ENCODE data around the gene CREG2. TPM values are rescaled to one million over a fixed set of nuclear protein-coding genes. Genes with fewer than 3 reads are reported as not detected.

CREG2 gene
- polyA plus RNA-seq, 2 donors = 0.44 TPM; not detected in 1

- H3K4me3 ChIP-seq (ENCODE audit: low read depth in 1 of 2, low read length in 2 of 2) = no peak overlapping the region
- H3K27me3 ChIP-seq (ENCODE audit: control insufficient read depth in 1 of 2, insufficient read depth in 2 of 2, low read length in 2 of 2) = no peaks in the 10 kb centered on the region
- no peak overlapping the region for H3K27ac ChIP-seq (ENCODE audit: low read depth in 2 of 2, low read length in 1 of 2)
- WGBS, 2 donors = 93 to 97% methylated on average over 2 of the region's 2 CpGs
- H3K4me1 ChIP-seq (ENCODE audit: control insufficient read depth in 2 of 2, insufficient read depth in 2 of 2, low read length in 1 of 2) = no peaks in the 10 kb centered on the region
- no peaks in the 10 kb centered on the region for H3K36me3 ChIP-seq (ENCODE audit: control insufficient read depth in 2 of 2, insufficient read depth in 2 of 2, low read length in 1 of 2)
- no peaks in the 10 kb centered on the region for H3K9me3 ChIP-seq (ENCODE audit: control insufficient read depth in 2 of 2, insufficient read depth in 1 of 2, low read depth in 1 of 2, low read length in 1 of 2)
Observed at GRCh38 chr2:101379091-101379490, 8.2 kb downstream of the CREG2 start.

GRCh38 chr2:101375653-101376052, 11.7 kb downstream of the CREG2 start:
- H3K27me3 ChIP-seq (ENCODE audit: control insufficient read depth in 1 of 2, insufficient read depth in 2 of 2, low read length in 2 of 2) = no peaks in the 10 kb centered on the region
- 68 to 82% methylated on average over 9 of the region's 9 CpGs for WGBS, 2 donors

GRCh38 chr2:101374821-101375561, 12.3 kb downstream of the CREG2 start:
- 86 to 90% methylated on average over 7 of the region's 7 CpGs for WGBS, 2 donors
- Histone ChIP-seq H3K27me3 (ENCODE audit: control insufficient read depth in 1 of 2, insufficient read depth in 2 of 2, low read length in 2 of 2) (no peaks in the 10 kb centered on the region), H3K27ac (ENCODE audit: low read depth in 2 of 2, low read length in 1 of 2) (no peak overlapping the region), H3K4me3 (ENCODE audit: low read depth in 1 of 2, low read length in 2 of 2) (no peak overlapping the region), H3K4me1 (ENCODE audit: control insufficient read depth in 2 of 2, insufficient read depth in 2 of 2, low read length in 1 of 2) (no peaks in the 10 kb centered on the region), H3K36me3 (ENCODE audit: control insufficient read depth in 2 of 2, insufficient read depth in 2 of 2, low read length in 1 of 2) (no peaks in the 10 kb centered on the region), H3K9me3 (ENCODE audit: control insufficient read depth in 2 of 2, insufficient read depth in 1 of 2, low read depth in 1 of 2, low read length in 1 of 2) (no peaks in the 10 kb centered on the region)

More at GRCh38 chr2:101375653-101376052, 11.7 kb downstream of the CREG2 start:
- Histone ChIP-seq H3K4me1 (ENCODE audit: control insufficient read depth in 2 of 2, insufficient read depth in 2 of 2, low read length in 1 of 2) (no peaks in the 10 kb centered on the region), H3K4me3 (ENCODE audit: low read depth in 1 of 2, low read length in 2 of 2) (no peak overlapping the region), H3K27ac (ENCODE audit: low read depth in 2 of 2, low read length in 1 of 2) (no peak overlapping the region), H3K9me3 (ENCODE audit: control insufficient read depth in 2 of 2, insufficient read depth in 1 of 2, low read depth in 1 of 2, low read length in 1 of 2) (no peaks in the 10 kb centered on the region), H3K36me3 (ENCODE audit: control insufficient read depth in 2 of 2, insufficient read depth in 2 of 2, low read length in 1 of 2) (no peaks in the 10 kb centered on the region)

- Histone ChIP-seq H3K36me3 (ENCODE audit: control insufficient read depth in 2 of 2, insufficient read depth in 2 of 2, low read length in 1 of 2) (no peaks in the 10 kb centered on the region), H3K4me3 (ENCODE audit: low read depth in 1 of 2, low read length in 2 of 2) (no peak overlapping the region)
- 61 to 63% methylated on average over 1 of the region's 1 CpG for WGBS, 2 donors
Observed at GRCh38 chr2:101372792-101373191, 14.5 kb downstream of the CREG2 start.

GRCh38 chr2:101371636-101372035, 15.7 kb downstream of the CREG2 start:
- no peaks in the 10 kb centered on the region for H3K9me3 ChIP-seq (ENCODE audit: control insufficient read depth in 2 of 2, insufficient read depth in 1 of 2, low read depth in 1 of 2, low read length in 1 of 2)
- H3K4me1 ChIP-seq (ENCODE audit: control insufficient read depth in 2 of 2, insufficient read depth in 2 of 2, low read length in 1 of 2) = no peaks in the 10 kb centered on the region
- H3K36me3 ChIP-seq (ENCODE audit: control insufficient read depth in 2 of 2, insufficient read depth in 2 of 2, low read length in 1 of 2) = no peaks in the 10 kb centered on the region
- WGBS, 2 donors = 70 to 74% methylated on average over 4 of the region's 4 CpGs
- H3K4me3 ChIP-seq (ENCODE audit: low read depth in 1 of 2, low read length in 2 of 2) = no peak overlapping the region
- H3K27ac ChIP-seq (ENCODE audit: low read depth in 2 of 2, low read length in 1 of 2) = no peak overlapping the region
- H3K27me3 ChIP-seq (ENCODE audit: control insufficient read depth in 1 of 2, insufficient read depth in 2 of 2, low read length in 2 of 2) = no peaks in the 10 kb centered on the region

More at GRCh38 chr2:101372792-101373191, 14.5 kb downstream of the CREG2 start:
- H3K27ac ChIP-seq (ENCODE audit: low read depth in 2 of 2, low read length in 1 of 2) = no peak overlapping the region
- H3K27me3 ChIP-seq (ENCODE audit: control insufficient read depth in 1 of 2, insufficient read depth in 2 of 2, low read length in 2 of 2) = no peaks in the 10 kb centered on the region
- H3K4me1 ChIP-seq (ENCODE audit: control insufficient read depth in 2 of 2, insufficient read depth in 2 of 2, low read length in 1 of 2) = no peaks in the 10 kb centered on the region
- no peaks in the 10 kb centered on the region for H3K9me3 ChIP-seq (ENCODE audit: control insufficient read depth in 2 of 2, insufficient read depth in 1 of 2, low read depth in 1 of 2, low read length in 1 of 2)

- H3K4me3 ChIP-seq (ENCODE audit: low read depth in 1 of 2, low read length in 2 of 2) = no peak overlapping the region
- no peaks in the 10 kb centered on the region for H3K27me3 ChIP-seq (ENCODE audit: control insufficient read depth in 1 of 2, insufficient read depth in 2 of 2, low read length in 2 of 2)
- no peak overlapping the region for H3K27ac ChIP-seq (ENCODE audit: low read depth in 2 of 2, low read length in 1 of 2)
- peaks cover 0 to 2% of the 10 kb centered on the region in 2 donors for H3K9me3 ChIP-seq (ENCODE audit: control insufficient read depth in 2 of 2, insufficient read depth in 1 of 2, low read depth in 1 of 2, low read length in 1 of 2)
- no peaks in the 10 kb centered on the region for H3K4me1 ChIP-seq (ENCODE audit: control insufficient read depth in 2 of 2, insufficient read depth in 2 of 2, low read length in 1 of 2)
- WGBS, 2 donors = 86 to 89% methylated on average over 4 of the region's 4 CpGs
- H3K36me3 ChIP-seq (ENCODE audit: control insufficient read depth in 2 of 2, insufficient read depth in 2 of 2, low read length in 1 of 2) = no peaks in the 10 kb centered on the region
Observed at GRCh38 chr2:101369100-101369499, 18.2 kb downstream of the CREG2 start.

- Histone ChIP-seq H3K9me3 (ENCODE audit: control insufficient read depth in 2 of 2, insufficient read depth in 1 of 2, low read depth in 1 of 2, low read length in 1 of 2) (peaks cover 0 to 2% of the 10 kb centered on the region in 2 donors), H3K27me3 (ENCODE audit: control insufficient read depth in 1 of 2, insufficient read depth in 2 of 2, low read length in 2 of 2) (no peaks in the 10 kb centered on the region), H3K27ac (ENCODE audit: low read depth in 2 of 2, low read length in 1 of 2) (no peak overlapping the region), H3K4me1 (ENCODE audit: control insufficient read depth in 2 of 2, insufficient read depth in 2 of 2, low read length in 1 of 2) (no peaks in the 10 kb centered on the region), H3K36me3 (ENCODE audit: control insufficient read depth in 2 of 2, insufficient read depth in 2 of 2, low read length in 1 of 2) (no peaks in the 10 kb centered on the region), H3K4me3 (ENCODE audit: low read depth in 1 of 2, low read length in 2 of 2) (no peak overlapping the region)
- WGBS, 2 donors = 84% methylated on average over 5 of the region's 5 CpGs
Observed at GRCh38 chr2:101368376-101368775, 18.9 kb downstream of the CREG2 start.

GRCh38 chr2:101367508-101367907, 19.8 kb downstream of the CREG2 start:
- H3K4me1 ChIP-seq (ENCODE audit: control insufficient read depth in 2 of 2, insufficient read depth in 2 of 2, low read length in 1 of 2) = no peaks in the 10 kb centered on the region
- peaks cover 0 to 2% of the 10 kb centered on the region in 2 donors for H3K9me3 ChIP-seq (ENCODE audit: control insufficient read depth in 2 of 2, insufficient read depth in 1 of 2, low read depth in 1 of 2, low read length in 1 of 2)
- H3K36me3 ChIP-seq (ENCODE audit: control insufficient read depth in 2 of 2, insufficient read depth in 2 of 2, low read length in 1 of 2) = no peaks in the 10 kb centered on the region
- WGBS, 2 donors = 86 to 87% methylated on average over 5 of the region's 5 CpGs
- no peak overlapping the region for H3K27ac ChIP-seq (ENCODE audit: low read depth in 2 of 2, low read length in 1 of 2)
- H3K27me3 ChIP-seq (ENCODE audit: control insufficient read depth in 1 of 2, insufficient read depth in 2 of 2, low read length in 2 of 2) = no peaks in the 10 kb centered on the region
- no peak overlapping the region for H3K4me3 ChIP-seq (ENCODE audit: low read depth in 1 of 2, low read length in 2 of 2)

GRCh38 chr2:101364878-101365277, 22.4 kb downstream of the CREG2 start:
- Histone ChIP-seq H3K4me3 (ENCODE audit: low read depth in 1 of 2, low read length in 2 of 2) (no peak overlapping the region), H3K27ac (ENCODE audit: low read depth in 2 of 2, low read length in 1 of 2) (no peak overlapping the region), H3K9me3 (ENCODE audit: control insufficient read depth in 2 of 2, insufficient read depth in 1 of 2, low read depth in 1 of 2, low read length in 1 of 2) (peaks cover 0 to 2% of the 10 kb centered on the region in 2 donors), H3K27me3 (ENCODE audit: control insufficient read depth in 1 of 2, insufficient read depth in 2 of 2, low read length in 2 of 2) (no peaks in the 10 kb centered on the region), H3K36me3 (ENCODE audit: control insufficient read depth in 2 of 2, insufficient read depth in 2 of 2, low read length in 1 of 2) (no peaks in the 10 kb centered on the region), H3K4me1 (ENCODE audit: control insufficient read depth in 2 of 2, insufficient read depth in 2 of 2, low read length in 1 of 2) (peaks cover 0 to 3% of the 10 kb centered on the region in 2 donors)
- 94 to 95% methylated on average over 7 of the region's 7 CpGs for WGBS, 2 donors

- peaks cover 0 to 3% of the 10 kb centered on the region in 2 donors for H3K4me1 ChIP-seq (ENCODE audit: control insufficient read depth in 2 of 2, insufficient read depth in 2 of 2, low read length in 1 of 2)
- peaks cover 0 to 2% of the 10 kb centered on the region in 2 donors for H3K9me3 ChIP-seq (ENCODE audit: control insufficient read depth in 2 of 2, insufficient read depth in 1 of 2, low read depth in 1 of 2, low read length in 1 of 2)
- H3K27ac ChIP-seq (ENCODE audit: low read depth in 2 of 2, low read length in 1 of 2) = no peak overlapping the region
- no peaks in the 10 kb centered on the region for H3K27me3 ChIP-seq (ENCODE audit: control insufficient read depth in 1 of 2, insufficient read depth in 2 of 2, low read length in 2 of 2)
- WGBS, 2 donors = 83 to 86% methylated on average over 4 of the region's 4 CpGs
- no peak overlapping the region for H3K4me3 ChIP-seq (ENCODE audit: low read depth in 1 of 2, low read length in 2 of 2)
- H3K36me3 ChIP-seq (ENCODE audit: control insufficient read depth in 2 of 2, insufficient read depth in 2 of 2, low read length in 1 of 2) = no peaks in the 10 kb centered on the region
Observed at GRCh38 chr2:101362777-101363176, 24.5 kb downstream of the CREG2 start.
